ENCODE measurements around the gene CEP135.

The CEP135 gene

GRCh38 chr4:55980725-55981124 is 32.0 kb downstream of the CEP135 start:
- H2AFZ ChIP-seq (ENCODE audit: low read depth, low read length): no peak overlapping the region
- H3K36me3 ChIP-seq (ENCODE audit: insufficient read depth, low read length): peaks cover 88% of the 10 kb centered on the region
- H3K9ac ChIP-seq (ENCODE audit: low read depth, low read length): no peak overlapping the region
- no peaks in the 10 kb centered on the region for H3K27me3 ChIP-seq (ENCODE audit: insufficient read depth, low read length, poor library complexity)
- DNase-seq (no peak), ATAC-seq (ENCODE audit: insufficient read depth, low read depth) (no peak)
- no peak for TF ChIP-seq CTCF (IDR thresholded peaks at IDR 0.05; ENCODE audit: borderline replicate concordance, extremely low read depth, low read length, poor library complexity, severe bottlenecking)
- no peak for TF ChIP-seq EZH2 (IDR thresholded peaks at IDR 0.05; ENCODE audit: borderline replicate concordance, low read depth, low read length, severe bottlenecking)
- no peaks in the 10 kb centered on the region for H3K9me3 ChIP-seq (ENCODE audit: insufficient read depth, low read length, severe bottlenecking)
- no peak overlapping the region for H3K4me2 ChIP-seq (ENCODE audit: insufficient read depth, low read length)
- no peak overlapping the region for H3K4me3 ChIP-seq (ENCODE audit: low read depth in 1 of 2, low read length in 2 of 2)
- H3K27ac ChIP-seq (ENCODE audit: low read length): no peak overlapping the region
- H3K79me2 ChIP-seq (ENCODE audit: insufficient read depth, low read length): no peaks in the 10 kb centered on the region
- no peaks in the 10 kb centered on the region for H3K4me1 ChIP-seq (ENCODE audit: insufficient read depth, low read length)
- no peaks in the 10 kb centered on the region for H4K20me1 ChIP-seq (ENCODE audit: insufficient read depth, low read length)

GRCh38 chr4:55982976-55983375 is 34.2 kb downstream of the CEP135 start:
- H3K9ac ChIP-seq (ENCODE audit: low read depth, low read length): no peak overlapping the region
- no peaks in the 10 kb centered on the region for H4K20me1 ChIP-seq (ENCODE audit: insufficient read depth, low read length)
- peaks cover 89% of the 10 kb centered on the region for H3K36me3 ChIP-seq (ENCODE audit: insufficient read depth, low read length)
- H3K79me2 ChIP-seq (ENCODE audit: insufficient read depth, low read length): no peaks in the 10 kb centered on the region
- DNase-seq (no peak), ATAC-seq (ENCODE audit: insufficient read depth, low read depth) (no peak)
- H3K4me3 ChIP-seq (ENCODE audit: low read depth in 1 of 2, low read length in 2 of 2): no peak overlapping the region
- H2AFZ ChIP-seq (ENCODE audit: low read depth, low read length): no peak overlapping the region
- no peak for TF ChIP-seq CTCF (IDR thresholded peaks at IDR 0.05; ENCODE audit: borderline replicate concordance, extremely low read depth, low read length, poor library complexity, severe bottlenecking)
- no peak for TF ChIP-seq EZH2 (IDR thresholded peaks at IDR 0.05; ENCODE audit: borderline replicate concordance, low read depth, low read length, severe bottlenecking)
- H3K4me2 ChIP-seq (ENCODE audit: insufficient read depth, low read length): no peak overlapping the region
- no peak overlapping the region for H3K27ac ChIP-seq (ENCODE audit: low read length)
- H3K27me3 ChIP-seq (ENCODE audit: insufficient read depth, low read length, poor library complexity): no peaks in the 10 kb centered on the region
- no peaks in the 10 kb centered on the region for H3K4me1 ChIP-seq (ENCODE audit: insufficient read depth, low read length)
- no peaks in the 10 kb centered on the region for H3K9me3 ChIP-seq (ENCODE audit: insufficient read depth, low read length, severe bottlenecking)

- Histone ChIP-seq H2AFZ (ENCODE audit: low read depth, low read length) (no peak overlapping the region), H4K20me1 (ENCODE audit: insufficient read depth, low read length) (no peaks in the 10 kb centered on the region), H3K27ac (ENCODE audit: low read length) (no peak overlapping the region), H3K4me1 (ENCODE audit: insufficient read depth, low read length) (no peaks in the 10 kb centered on the region), H3K9me3 (ENCODE audit: insufficient read depth, low read length, severe bottlenecking) (no peaks in the 10 kb centered on the region), H3K79me2 (ENCODE audit: insufficient read depth, low read length) (no peaks in the 10 kb centered on the region), H3K27me3 (ENCODE audit: insufficient read depth, low read length, poor library complexity) (no peaks in the 10 kb centered on the region), H3K36me3 (ENCODE audit: insufficient read depth, low read length) (peaks cover 66% of the 10 kb centered on the region), H3K4me2 (ENCODE audit: insufficient read depth, low read length) (no peak overlapping the region), H3K9ac (ENCODE audit: low read depth, low read length) (no peak overlapping the region), H3K4me3 (ENCODE audit: low read depth in 1 of 2, low read length in 2 of 2) (no peak overlapping the region)
- TF ChIP-seq EZH2 (IDR thresholded peaks at IDR 0.05; ENCODE audit: borderline replicate concordance, low read depth, low read length, severe bottlenecking) (no peak), CTCF (IDR thresholded peaks at IDR 0.05; ENCODE audit: borderline replicate concordance, extremely low read depth, low read length, poor library complexity, severe bottlenecking) (no peak)
- ATAC-seq (ENCODE audit: insufficient read depth, low read depth) (no peak), DNase-seq (no peak)
These were observed 41.0 kb downstream of the CEP135 start for GRCh38 chr4:55989766-55990165.
